ENCODE measurements around the gene ITPRIPL1.
A peak's percentile ranks its signal among the peaks of the same experiment; 100 is the strongest.

ITPRIPL1 gene

DNA sequence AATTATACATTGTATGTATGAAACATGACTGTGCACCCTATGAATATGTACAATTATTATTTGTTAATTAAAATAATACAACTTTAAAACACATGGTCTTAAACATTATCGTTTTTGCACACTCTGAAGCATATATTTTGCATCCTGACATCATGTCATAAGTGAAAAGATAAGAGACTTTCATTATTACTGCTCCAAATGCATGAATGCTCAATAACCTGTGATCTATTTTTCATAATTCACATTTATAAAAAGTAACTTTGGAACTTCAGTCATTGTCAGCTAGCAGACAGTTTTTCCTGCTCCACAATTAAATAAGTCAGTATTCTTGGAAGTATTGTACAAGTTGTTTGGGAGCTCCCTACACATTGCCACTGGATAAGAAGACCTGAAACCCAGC lies 1.3 kb upstream of the ITPRIPL1 start:
- no peak for DNase-seq

DNA sequence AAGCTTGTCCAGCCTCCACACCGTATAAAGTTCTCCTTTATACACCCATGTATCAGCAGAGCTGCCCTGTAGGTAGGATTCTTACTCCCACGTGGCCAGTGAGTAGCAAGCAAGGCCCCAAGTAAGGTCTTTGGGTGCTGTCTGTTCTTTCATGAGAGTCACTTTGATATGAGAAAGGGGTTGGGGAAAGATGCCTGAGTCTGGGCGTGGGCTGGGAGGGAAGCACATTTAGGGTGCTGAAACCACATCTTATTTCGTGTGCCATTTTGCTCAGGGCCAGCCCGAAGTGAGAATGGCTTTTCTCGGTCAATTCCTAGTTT lies 436 bp upstream of the ITPRIPL1 start:
- DNase-seq: no peak

GRCh38 chr2:96325884-96326255 lies 753 bp downstream of the ITPRIPL1 start:
- peak; percentile 77 for DNase-seq

DNA sequence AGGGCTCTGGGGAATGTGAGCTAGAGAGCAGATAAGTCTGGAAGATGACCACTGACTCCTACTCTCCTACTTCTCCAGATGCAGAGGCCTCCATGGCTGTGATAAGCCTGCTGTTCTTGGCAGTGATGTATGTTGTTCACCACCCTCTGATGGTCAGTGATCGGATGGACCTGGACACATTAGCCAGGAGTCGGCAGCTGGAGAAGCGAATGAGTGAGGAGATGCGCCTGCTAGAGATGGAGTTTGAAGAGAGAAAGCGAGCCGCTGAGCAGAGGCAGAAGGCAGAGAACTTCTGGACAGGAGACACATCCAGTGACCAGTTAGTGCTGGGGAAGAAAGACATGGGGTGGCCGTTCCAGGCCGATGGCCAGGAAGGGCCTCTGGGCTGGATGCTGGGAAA lies 1.4 kb downstream of the ITPRIPL1 start:
- DNase-seq: no peak

- no peak for DNase-seq
Observed at GRCh38 chr2:96326990-96327820, 2.1 kb downstream of the ITPRIPL1 start.

DNA sequence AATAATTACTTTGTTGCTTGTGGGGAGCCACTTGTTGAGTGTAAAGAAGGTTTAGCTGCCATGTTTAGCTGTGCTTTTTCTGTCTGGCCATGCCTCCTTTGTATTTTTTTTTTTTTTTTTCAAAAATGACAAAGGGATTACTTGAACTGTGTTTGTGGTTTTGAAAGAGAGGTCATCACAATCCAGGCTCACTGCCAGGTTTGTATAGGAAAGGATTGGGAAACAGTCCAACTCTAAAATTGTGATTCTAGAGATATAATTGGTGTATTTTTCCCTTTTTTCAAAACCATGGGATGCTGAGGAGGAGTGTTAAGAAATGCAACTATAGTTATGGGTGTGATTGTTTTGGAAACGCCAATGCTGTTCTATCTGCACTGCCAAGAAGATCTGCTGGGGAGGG lies 4.3 kb downstream of the ITPRIPL1 start:
- no peak for DNase-seq

DNA sequence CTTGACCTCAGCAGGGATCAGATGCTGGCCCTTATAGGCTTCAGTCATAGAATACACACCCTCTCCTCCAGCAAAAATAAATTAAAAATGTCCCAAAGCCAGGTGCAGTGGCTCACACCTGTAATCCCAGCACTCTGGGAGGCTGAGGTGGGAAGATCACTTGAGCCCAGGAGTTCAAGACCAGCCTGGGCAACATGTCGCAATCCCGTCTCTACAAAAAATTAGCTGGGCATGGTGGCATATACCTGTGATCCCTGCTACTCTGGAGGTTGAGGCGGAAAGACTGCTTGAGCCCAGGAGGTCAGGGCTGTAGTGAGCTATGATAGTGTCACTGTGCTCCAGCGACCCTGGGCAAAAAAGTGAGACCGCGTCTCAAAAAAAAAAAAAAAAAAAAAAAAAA lies 4.8 kb downstream of the ITPRIPL1 start:
- no peak for DNase-seq

GRCh38 chr2:96330407-96330806 lies 5.3 kb downstream of the ITPRIPL1 start:
- no peak for DNase-seq

DNA sequence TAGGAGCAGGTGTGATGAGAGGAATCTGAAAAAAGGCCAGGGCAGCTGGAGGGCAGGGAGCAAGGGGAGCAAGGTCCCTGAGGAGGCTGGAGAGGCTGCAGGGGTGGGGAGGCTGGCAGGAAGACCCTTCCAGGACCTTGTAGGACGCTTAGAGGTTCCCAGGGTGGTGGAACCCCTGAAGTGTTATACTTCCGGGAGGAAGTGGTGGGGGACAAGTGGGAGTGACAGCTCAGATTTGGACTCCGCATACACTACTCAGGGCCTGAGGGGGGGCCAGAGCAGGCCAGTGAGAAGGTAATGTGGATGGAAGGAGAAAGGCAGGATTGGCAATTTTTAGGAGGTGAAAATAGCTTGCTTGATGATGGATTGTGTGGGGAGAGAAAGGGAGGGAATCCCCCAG lies 8.6 kb downstream of the ITPRIPL1 start:
- DNase-seq: no peak

DNA sequence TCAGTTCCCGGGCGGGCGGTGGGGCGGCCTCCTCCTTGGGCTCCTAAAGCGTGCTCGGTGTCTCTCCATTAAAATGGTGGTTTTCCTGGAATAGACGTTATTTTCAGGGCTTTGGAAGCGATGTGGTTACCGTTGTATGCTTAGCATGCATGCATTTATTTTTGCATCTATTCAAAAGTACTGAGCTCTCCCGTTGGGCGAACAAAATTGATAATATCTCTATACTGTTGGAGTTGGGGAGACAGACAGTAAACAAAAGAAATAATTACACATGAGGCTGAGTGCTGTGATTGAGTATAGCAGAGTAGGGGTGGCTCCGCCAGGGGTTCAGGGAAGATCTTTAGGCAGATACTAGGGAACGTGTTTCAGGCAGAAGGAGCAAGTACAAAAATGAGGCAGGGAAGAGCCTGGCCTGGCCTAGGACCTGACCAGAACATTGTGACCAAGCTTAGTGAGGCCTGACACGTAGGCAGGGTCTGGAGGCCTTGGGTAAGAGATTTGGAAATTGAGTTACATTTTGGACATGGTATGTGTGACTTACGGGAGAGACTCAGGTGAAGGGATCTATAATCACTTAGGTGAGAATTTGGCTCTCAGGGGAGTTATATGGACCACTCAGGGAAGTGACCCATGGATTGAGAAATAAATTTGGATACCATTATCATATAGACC lies 11.1 kb downstream of the ITPRIPL1 start:
- no peak for DNase-seq

DNA sequence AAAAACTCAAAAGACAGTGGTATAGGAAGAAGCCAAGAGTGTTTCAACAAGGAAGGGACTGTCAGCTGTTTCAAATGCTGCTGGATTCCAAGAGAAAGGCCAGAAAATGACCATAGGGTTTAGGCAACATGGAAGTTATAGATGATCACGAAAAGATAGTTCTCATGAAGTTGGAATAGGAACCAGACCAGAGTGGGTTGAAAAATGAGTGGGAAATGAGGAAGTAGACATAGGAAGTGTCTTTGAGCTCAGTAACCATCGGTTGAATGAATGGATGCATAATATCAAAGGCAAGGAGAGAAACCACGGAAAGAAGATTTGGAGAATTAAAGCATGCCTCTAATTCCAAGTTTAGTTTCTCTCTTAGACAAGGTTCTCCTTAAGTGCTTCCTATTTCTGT lies 11.8 kb downstream of the ITPRIPL1 start:
- DNase-seq: no peak

DNA sequence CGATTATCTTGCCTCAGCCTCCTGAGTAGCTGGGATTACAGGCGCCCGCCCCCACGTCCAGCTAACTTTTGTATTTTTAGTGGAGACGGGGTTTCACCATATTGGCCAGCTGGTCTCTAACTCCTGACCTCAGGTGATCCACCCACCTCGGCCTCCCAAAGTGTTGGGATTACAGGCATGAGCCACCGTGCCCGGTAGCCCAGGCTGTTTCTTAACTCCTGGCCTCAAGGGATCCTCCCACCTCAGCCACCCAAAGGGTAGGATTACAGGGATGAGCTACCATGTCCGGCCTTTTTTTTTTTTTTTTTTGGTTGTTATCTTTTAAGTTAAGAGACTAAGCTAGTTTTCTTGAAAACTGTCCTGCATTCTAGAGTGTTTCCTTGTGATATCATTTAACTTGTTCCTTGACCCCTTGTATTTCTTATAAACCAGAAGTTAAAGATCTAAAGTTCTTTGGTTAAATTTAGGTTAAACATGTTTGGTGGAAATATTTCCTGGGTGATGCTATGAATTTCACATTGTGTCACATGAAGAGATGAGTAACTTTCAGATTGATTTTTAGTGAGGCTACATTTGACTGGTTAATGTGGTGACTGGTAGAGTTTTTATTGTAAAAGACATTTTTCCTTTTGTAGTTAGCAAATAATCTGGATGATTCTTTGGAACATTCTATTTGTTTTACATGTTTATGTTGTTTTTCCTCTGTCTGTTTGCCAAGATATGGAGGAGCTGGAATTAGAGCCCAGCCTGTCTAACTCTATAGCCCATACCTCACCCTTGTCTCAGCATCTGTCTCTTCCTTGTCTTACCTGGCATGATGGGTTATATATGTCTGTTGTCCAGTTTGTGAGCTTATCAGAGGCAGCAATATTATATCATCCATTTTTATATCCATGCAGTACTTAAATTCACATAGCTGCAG lies 15.6 kb downstream of the ITPRIPL1 start:
- DNase-seq: no peak

DNA sequence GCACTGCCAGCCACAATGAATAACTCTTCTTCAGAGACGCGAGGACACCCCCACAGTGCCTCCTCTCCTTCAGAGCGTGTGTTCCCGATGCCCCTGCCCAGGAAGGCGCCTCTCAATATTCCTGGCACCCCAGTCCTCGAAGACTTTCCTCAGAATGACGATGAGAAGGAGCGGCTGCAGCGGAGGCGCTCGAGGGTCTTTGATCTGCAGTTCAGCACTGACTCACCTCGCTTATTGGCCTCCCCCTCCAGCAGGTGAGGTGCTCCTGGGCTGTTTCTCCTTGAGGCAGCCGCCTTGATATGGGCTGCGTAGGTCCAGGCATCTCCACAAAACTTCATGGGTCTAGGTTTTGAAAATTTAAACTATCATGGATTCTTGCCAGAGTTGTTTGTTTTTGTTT lies 16.5 kb downstream of the ITPRIPL1 start:
- DNase-seq: peak; percentile 12

- DNase-seq: peak; percentile 71
Observed at GRCh38 chr2:96342085-96342484, 17.0 kb downstream of the ITPRIPL1 start.

DNA sequence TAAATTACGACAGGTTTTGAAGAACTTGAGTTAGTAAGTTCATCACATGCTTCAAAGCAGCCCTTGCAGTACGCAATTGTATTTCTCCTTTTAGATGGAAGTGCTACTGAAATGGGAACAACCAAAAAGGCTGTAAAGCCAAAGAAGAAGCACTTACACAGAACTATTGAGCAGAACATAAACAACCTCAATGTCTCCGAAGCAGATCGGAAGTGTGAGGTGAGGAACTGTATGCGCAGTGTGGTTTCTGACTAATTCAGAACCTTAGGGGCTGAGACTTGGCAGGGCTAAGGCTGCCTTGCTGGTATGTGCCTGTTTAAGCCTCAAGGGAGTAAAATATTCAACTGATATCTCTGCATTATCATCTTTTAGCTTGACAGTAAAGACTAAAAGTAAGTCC lies 18.9 kb downstream of the ITPRIPL1 start:
- peak; percentile 74 for DNase-seq

- peak; percentile 51 for DNase-seq
Observed at GRCh38 chr2:96345438-96345837, 20.3 kb downstream of the ITPRIPL1 start.

GRCh38 chr2:96345868-96346462 lies 20.8 kb downstream of the ITPRIPL1 start:
- no peak for DNase-seq

GRCh38 chr2:96347395-96347794 lies 22.3 kb downstream of the ITPRIPL1 start:
- no peak for DNase-seq

DNA sequence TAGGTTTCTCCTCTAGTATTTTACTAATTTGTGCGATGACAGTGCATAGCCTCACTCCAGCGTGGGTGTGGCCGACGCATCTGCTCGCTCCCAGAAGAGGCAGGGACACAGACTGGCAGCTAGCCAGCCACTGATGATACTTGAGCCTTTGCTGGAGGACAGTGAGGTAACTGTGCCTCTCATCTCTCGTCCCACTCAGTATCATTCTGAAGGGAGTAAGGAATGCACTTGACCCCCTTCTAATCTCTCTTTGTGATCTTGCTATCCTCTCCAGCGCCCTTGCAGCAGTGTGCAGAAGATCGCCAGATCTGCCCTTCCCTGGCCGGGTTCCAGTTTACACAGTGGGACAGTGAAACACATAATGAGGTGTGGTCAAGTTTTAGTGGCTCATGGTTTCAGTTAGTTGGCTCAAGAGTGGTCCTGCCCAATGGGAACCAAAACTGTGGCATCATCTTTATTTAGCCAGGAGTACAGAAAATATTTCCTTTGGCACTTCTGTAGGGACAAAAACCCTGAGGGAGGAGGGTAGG lies 28.0 kb downstream of the ITPRIPL1 start:
- DNase-seq: no peak

DNA sequence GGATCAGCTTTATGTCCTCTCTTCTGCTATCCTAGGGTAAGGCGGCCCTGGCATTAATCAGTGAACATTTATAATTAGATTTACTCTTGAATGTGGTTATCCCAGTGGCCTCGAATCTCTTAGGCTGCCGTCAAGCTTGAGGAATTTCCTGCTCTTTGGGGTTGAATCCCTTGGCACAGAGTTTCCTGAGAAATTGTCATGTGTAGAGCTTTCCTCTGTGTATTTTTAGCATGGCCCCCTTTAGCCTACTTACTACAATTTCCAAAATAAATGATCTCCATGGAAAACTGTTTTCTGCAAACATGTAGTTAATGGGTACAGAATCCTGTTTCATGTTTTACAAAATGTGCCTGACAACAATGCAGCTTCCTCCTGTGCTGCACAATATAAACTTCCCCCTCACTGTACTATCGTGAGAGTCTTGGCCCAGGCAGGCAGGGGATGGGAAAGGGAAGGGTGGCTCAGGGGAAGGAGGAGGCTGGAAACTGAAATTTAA lies 28.5 kb downstream of the ITPRIPL1 start:
- no peak for DNase-seq

- no peak for DNase-seq
Observed at GRCh38 chr2:96354492-96354891, 29.4 kb downstream of the ITPRIPL1 start.

GRCh38 chr2:96356889-96357288 lies 31.8 kb downstream of the ITPRIPL1 start:
- DNase-seq: no peak

DNA sequence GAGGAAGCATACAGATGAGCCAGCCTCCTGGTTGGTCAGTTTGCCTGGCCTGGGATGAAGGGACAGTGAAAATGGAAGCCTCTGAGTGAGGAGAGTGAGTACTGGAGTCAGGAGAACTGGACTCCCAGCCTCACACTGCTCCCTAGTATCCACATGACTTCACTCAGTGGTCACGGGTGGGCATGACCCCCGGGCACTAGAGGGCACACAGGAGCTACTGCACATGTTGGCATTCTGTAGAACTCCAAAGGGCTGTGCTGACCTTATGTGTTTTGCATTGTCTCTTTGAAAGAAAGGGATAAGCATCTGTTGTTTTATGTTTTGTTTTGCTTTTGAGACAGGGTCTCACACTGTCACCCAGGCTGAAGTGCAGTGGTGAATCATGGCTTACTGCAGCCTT lies 34.2 kb downstream of the ITPRIPL1 start:
- DNase-seq: peak; percentile 56
